HCT116 (cell line): ENCODE data around the gene TRMT2A.

Experiments used
- CTCF ChIP-seq, 3 experiments: fragments of 200-600 bp in 1 of 3; sonication (generic) in 1 of 3; IDR thresholded peaks in 2 of 3; conservative IDR thresholded peaks in 1 of 3; 2 replicates each; pipeline ENCODE4 v1.5.1; 2012 to 2017; ENCODE audit warnings: low read depth in 2 of 3, low read length in 2 of 3, antibody characterized with exemption in 1 of 3, borderline replicate concordance in 1 of 3, control low read depth in 1 of 3, mild to moderate bottlenecking in 1 of 3, mixed read lengths in 1 of 3, mixed run types in 1 of 3, moderate library complexity in 1 of 3; ENCODE audit not compliant: insufficient read depth in 1 of 3
- EZH2phosphoT487 ChIP-seq: fragments of 200-600 bp; IDR thresholded peaks from 2 replicates; pipeline ENCODE4 v1.6.1; 2018; ENCODE audit warnings: antibody characterized with exemption, borderline replicate concordance
- JUND ChIP-seq: IDR thresholded peaks from 2 replicates; pipeline ENCODE4 v1.6.1; 2012
- POLR2A ChIP-seq: IDR thresholded peaks from 2 replicates; pipeline ENCODE4 v1.7.0; 2011; ENCODE audit warnings: borderline replicate concordance; ENCODE audit not compliant: insufficient read depth, insufficient read length; ENCODE audit errors: extremely low read depth
- POLR2AphosphoS5 ChIP-seq: IDR thresholded peaks from 2 replicates; pipeline ENCODE4 v1.6.1; 2011; ENCODE audit warnings: mild to moderate bottlenecking, low read depth, low read length, moderate library complexity
- SIN3A ChIP-seq: IDR thresholded peaks from 2 replicates; pipeline ENCODE4 v1.6.1; 2012; ENCODE audit warnings: low read depth
- SRF ChIP-seq: IDR thresholded peaks from 2 replicates; pipeline ENCODE4 v1.6.1; 2012; ENCODE audit warnings: low read depth
- ZFX ChIP-seq: fragments of 450-650 bp; IDR thresholded peaks from 2 replicates; pipeline ENCODE4 v1.6.1; 2017
- ZNF274 ChIP-seq: fragments of 200-500 bp; sonication (Bioruptor generic); IDR thresholded peaks from 2 replicates; pipeline ENCODE4 v1.6.1; 2014; ENCODE audit warnings: mild to moderate bottlenecking, low read depth, low read length, inconsistent platforms

- TF ChIP-seq CTCF (IDR thresholded peaks at IDR 0.05 in 2 of 3, conservative IDR thresholded peaks at IDR 0.05 in 1 of 3; ENCODE audit: borderline replicate concordance in 1 of 3, insufficient read depth in 1 of 3, low read depth in 2 of 3, low read length in 2 of 3) (no peak), ZNF274 (no peak), EZH2phosphoT487 (no peak), POLR2AphosphoS5 (no peak), ZFX (no peak), JUND (no peak), SRF (no peak), POLR2A (no peak), SIN3A (no peak)
Observed at GRCh38 chr22:20146777-20147176, 29.8 kb upstream of the TRMT2A start.
